Measurements from ENCODE around the gene TMEM126A.

- TF ChIP-seq CTCF (IDR thresholded peaks at IDR 0.05; ENCODE audit: insufficient read depth, low read length, poor library complexity, severe bottlenecking) (no peak), EZH2phosphoT487 (conservative IDR thresholded peaks at IDR 0.05; ENCODE audit: low read length) (no peak)
Observed at GRCh38 chr11:85643191-85643614, 4.6 kb upstream of the TMEM126A start.

All from SU-DHL-6 (cell line).